ENCODE measurements around the gene C6orf47. TPM values are rescaled to one million over a fixed set of nuclear protein-coding genes. Genes with fewer than 3 reads are reported as not detected.
A peak's percentile ranks its signal among the peaks of the same experiment; 100 is the strongest.

Gene C6orf47
- total and polyA plus RNA-seq, 2 of the 13 experiments (the other 11 are each of a cell fraction or from before 2014, with no cell fraction given), result 1.7 to 18.1 TPM

DNA sequence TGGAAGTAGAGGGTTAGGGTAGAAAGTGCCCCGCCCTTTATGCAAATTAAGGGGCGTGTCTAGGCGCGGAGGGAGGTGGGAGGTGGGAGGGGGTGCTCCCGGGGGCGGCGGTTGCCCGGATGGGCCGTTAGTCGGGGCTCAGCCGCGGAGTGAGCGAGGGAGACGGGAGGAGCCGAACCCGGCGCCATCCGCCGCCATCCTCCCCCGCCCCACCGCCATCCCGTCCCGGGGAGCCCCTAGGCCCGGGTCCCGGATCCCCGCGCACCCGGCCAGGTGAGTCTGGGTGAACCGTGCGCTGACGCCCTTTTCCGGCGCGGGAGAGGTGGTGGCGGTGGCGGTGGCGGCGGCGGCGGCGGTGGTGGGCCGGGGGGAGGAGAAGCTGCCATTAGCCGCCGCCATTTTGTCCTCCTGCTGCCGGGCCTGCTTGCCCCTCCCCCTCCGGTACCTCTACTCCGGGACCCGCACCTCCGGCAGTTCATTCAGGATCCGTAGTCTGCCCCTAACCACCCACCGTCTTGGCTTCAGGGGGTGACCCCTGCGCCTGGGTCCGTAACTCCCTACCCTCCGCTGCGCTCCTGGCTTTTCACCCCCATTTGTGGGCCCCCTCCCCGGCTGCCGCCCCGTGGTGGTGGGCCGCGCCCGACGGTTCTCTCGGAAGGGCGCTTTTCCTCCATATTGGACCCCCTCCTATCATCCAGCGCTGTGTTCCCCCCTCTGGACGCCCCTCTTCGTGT is 39.8 kb downstream of the C6orf47 start, which contains the start of gene PRRC2A (continued):
- TF ChIP-seq SUZ12 (IDR thresholded peaks at IDR 0.05; ENCODE audit: low read depth, low read length) (no peak), ZNF20 (CRISPR knock-in tag; IDR thresholded peaks at IDR 0.05) (0 out of 2 replicates have a peak, but pooled peaks have one; percentile 30), NFYC (CRISPR knock-in tag; IDR thresholded peaks at IDR 0.05) (no peak), ZNF329 (CRISPR knock-in tag; IDR thresholded peaks at IDR 0.05; ENCODE audit: low read depth) (peak; percentile 19; the same call in 1 of the 2 replicates), ZNF614 (CRISPR knock-in tag; IDR thresholded peaks at IDR 0.05; ENCODE audit: borderline replicate concordance) (no peak; the same call in 1 of the 2 replicates), ZNF775 (CRISPR knock-in tag; IDR thresholded peaks at IDR 0.05; ENCODE audit: borderline replicate concordance) (no peak; the same call in 1 of the 2 replicates), SSRP1 (CRISPR knock-in tag; IDR thresholded peaks at IDR 0.05) (no peak), GATAD2A (CRISPR knock-in tag; IDR thresholded peaks at IDR 0.05) (no peak), GABPA (IDR thresholded peaks at IDR 0.05; ENCODE audit: low read depth, low read length) (no peak), GABPA (CRISPR knock-in tag; IDR thresholded peaks at IDR 0.05; ENCODE audit: low read depth) (0 out of 2 replicates have a peak, but pooled peaks have one; percentile 11)
- TF ChIP-seq, protein P1, sequence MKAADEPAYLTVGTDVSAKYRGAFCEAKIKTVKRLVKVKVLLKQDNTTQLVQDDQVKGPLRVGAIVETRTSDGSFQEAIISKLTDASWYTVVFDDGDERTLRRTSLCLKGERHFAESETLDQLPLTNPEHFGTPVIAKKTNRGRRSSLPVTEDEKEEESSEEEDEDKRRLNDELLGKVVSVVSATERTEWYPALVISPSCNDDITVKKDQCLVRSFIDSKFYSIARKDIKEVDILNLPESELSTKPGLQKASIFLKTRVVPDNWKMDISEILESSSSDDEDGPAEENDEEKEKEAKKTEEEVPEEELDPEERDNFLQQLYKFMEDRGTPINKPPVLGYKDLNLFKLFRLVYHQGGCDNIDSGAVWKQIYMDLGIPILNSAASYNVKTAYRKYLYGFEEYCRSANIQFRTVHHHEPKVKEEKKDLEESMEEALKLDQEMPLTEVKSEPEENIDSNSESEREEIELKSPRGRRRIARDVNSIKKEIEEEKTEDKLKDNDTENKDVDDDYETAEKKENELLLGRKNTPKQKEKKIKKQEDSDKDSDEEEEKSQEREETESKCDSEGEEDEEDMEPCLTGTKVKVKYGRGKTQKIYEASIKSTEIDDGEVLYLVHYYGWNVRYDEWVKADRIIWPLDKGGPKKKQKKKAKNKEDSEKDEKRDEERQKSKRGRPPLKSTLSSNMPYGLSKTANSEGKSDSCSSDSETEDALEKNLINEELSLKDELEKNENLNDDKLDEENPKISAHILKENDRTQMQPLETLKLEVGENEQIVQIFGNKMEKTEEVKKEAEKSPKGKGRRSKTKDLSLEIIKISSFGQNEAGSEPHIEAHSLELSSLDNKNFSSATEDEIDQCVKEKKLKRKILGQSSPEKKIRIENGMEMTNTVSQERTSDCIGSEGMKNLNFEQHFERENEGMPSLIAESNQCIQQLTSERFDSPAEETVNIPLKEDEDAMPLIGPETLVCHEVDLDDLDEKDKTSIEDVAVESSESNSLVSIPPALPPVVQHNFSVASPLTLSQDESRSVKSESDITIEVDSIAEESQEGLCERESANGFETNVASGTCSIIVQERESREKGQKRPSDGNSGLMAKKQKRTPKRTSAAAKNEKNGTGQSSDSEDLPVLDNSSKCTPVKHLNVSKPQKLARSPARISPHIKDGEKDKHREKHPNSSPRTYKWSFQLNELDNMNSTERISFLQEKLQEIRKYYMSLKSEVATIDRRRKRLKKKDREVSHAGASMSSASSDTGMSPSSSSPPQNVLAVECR (CRISPR knock-in tag; IDR thresholded peaks at IDR 0.05; ENCODE audit: borderline replicate concordance), result peak; percentile 82; the same call in 1 of the 2 replicates
- TF ChIP-seq, protein P2, sequence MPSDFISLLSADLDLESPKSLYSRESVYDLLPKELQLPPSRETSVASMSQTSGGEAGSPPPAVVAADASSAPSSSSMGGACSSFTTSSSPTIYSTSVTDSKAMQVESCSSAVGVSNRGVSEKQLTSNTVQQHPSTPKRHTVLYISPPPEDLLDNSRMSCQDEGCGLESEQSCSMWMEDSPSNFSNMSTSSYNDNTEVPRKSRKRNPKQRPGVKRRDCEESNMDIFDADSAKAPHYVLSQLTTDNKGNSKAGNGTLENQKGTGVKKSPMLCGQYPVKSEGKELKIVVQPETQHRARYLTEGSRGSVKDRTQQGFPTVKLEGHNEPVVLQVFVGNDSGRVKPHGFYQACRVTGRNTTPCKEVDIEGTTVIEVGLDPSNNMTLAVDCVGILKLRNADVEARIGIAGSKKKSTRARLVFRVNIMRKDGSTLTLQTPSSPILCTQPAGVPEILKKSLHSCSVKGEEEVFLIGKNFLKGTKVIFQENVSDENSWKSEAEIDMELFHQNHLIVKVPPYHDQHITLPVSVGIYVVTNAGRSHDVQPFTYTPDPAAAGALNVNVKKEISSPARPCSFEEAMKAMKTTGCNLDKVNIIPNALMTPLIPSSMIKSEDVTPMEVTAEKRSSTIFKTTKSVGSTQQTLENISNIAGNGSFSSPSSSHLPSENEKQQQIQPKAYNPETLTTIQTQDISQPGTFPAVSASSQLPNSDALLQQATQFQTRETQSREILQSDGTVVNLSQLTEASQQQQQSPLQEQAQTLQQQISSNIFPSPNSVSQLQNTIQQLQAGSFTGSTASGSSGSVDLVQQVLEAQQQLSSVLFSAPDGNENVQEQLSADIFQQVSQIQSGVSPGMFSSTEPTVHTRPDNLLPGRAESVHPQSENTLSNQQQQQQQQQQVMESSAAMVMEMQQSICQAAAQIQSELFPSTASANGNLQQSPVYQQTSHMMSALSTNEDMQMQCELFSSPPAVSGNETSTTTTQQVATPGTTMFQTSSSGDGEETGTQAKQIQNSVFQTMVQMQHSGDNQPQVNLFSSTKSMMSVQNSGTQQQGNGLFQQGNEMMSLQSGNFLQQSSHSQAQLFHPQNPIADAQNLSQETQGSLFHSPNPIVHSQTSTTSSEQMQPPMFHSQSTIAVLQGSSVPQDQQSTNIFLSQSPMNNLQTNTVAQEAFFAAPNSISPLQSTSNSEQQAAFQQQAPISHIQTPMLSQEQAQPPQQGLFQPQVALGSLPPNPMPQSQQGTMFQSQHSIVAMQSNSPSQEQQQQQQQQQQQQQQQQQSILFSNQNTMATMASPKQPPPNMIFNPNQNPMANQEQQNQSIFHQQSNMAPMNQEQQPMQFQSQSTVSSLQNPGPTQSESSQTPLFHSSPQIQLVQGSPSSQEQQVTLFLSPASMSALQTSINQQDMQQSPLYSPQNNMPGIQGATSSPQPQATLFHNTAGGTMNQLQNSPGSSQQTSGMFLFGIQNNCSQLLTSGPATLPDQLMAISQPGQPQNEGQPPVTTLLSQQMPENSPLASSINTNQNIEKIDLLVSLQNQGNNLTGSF (CRISPR knock-in tag; IDR thresholded peaks at IDR 0.05), result no peak
- TF ChIP-seq, protein P3, sequence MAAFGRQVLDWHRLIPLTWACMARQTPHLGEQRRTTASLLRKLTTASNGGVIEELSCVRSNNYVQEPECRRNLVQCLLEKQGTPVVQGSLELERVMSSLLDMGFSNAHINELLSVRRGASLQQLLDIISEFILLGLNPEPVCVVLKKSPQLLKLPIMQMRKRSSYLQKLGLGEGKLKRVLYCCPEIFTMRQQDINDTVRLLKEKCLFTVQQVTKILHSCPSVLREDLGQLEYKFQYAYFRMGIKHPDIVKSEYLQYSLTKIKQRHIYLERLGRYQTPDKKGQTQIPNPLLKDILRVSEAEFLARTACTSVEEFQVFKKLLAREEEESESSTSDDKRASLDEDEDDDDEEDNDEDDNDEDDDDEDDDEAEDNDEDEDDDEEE (CRISPR knock-in tag; IDR thresholded peaks at IDR 0.05), result no peak
- TF ChIP-seq, protein P4, sequence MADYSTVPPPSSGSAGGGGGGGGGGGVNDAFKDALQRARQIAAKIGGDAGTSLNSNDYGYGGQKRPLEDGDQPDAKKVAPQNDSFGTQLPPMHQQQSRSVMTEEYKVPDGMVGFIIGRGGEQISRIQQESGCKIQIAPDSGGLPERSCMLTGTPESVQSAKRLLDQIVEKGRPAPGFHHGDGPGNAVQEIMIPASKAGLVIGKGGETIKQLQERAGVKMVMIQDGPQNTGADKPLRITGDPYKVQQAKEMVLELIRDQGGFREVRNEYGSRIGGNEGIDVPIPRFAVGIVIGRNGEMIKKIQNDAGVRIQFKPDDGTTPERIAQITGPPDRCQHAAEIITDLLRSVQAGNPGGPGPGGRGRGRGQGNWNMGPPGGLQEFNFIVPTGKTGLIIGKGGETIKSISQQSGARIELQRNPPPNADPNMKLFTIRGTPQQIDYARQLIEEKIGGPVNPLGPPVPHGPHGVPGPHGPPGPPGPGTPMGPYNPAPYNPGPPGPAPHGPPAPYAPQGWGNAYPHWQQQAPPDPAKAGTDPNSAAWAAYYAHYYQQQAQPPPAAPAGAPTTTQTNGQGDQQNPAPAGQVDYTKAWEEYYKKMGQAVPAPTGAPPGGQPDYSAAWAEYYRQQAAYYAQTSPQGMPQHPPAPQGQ (CRISPR knock-in tag; IDR thresholded peaks at IDR 0.05; ENCODE audit: borderline replicate concordance), result no peak
- TF ChIP-seq, protein P5, sequence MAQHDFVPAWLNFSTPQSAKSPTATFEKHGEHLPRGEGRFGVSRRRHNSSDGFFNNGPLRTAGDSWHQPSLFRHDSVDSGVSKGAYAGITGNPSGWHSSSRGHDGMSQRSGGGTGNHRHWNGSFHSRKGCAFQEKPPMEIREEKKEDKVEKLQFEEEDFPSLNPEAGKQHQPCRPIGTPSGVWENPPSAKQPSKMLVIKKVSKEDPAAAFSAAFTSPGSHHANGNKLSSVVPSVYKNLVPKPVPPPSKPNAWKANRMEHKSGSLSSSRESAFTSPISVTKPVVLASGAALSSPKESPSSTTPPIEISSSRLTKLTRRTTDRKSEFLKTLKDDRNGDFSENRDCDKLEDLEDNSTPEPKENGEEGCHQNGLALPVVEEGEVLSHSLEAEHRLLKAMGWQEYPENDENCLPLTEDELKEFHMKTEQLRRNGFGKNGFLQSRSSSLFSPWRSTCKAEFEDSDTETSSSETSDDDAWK (CRISPR knock-in tag; IDR thresholded peaks at IDR 0.05), result no peak

All from HepG2 (cell line).